ENCODE measurements around the gene TNFRSF13B. TPM values are rescaled to one million over a fixed set of nuclear protein-coding genes. Genes with fewer than 3 reads are reported as not detected.
"Not testable (repeated sequence)": the region's sequence is repeated elsewhere in the genome, so short reads cannot be mapped to it uniquely, and the experiment has no call there.

The TNFRSF13B gene
- total RNA-seq, 2 donors from 2014 or later = 0.97 to 1.6 TPM

GRCh38 chr17:16923097-16923903 is 48.6 kb downstream of the TNFRSF13B start:
- WGBS, 2 experiments (ENCODE audit: insufficient coverage in 1 of 2, insufficient read length in 1 of 2) = 95 to 98% methylated on average over 12 to 17 of the region's 17 CpGs
- TF ChIP-seq CTCF (conservative IDR thresholded peaks at IDR 0.05) = no peak
- Mint-ChIP-seq H3K9me3 (no peaks in the 10 kb centered on the region), H3K36me3 (ENCODE audit: low read depth) (no peaks in the 10 kb centered on the region), H3K27me3 (ENCODE audit: insufficient read depth) (no peaks in the 10 kb centered on the region), H3K27ac (no peak overlapping the region), H3K4me1 (peaks cover 11% of the 10 kb centered on the region), H3K4me3 (no peak overlapping the region)
- Histone ChIP-seq H3K36me3 (ENCODE audit: control insufficient read depth, insufficient read depth, low read length) (no peaks in the 10 kb centered on the region), H3K27ac (ENCODE audit: low read depth, low read length) (no peak overlapping the region), H3K9me3 (ENCODE audit: control insufficient read depth, low read length) (no peaks in the 10 kb centered on the region), H3K27me3 (ENCODE audit: control insufficient read depth, insufficient read depth, low read length, poor library complexity, severe bottlenecking) (no peaks in the 10 kb centered on the region), H3K4me1 (ENCODE audit: control insufficient read depth, insufficient read depth, low read length) (no peaks in the 10 kb centered on the region), H3K4me3 (ENCODE audit: low read length) (no peak overlapping the region), H3K9ac (ENCODE audit: extremely low read depth, low read length, poor library complexity, severe bottlenecking) (no peak overlapping the region)
- DNase-seq = peak; percentile 42

- no peak overlapping the region for H3K4me3 ChIP-seq (ENCODE audit: low read length)
- WGBS, 2 experiments (ENCODE audit: insufficient coverage in 1 of 2, insufficient read length in 1 of 2) = 92 to 100% methylated on average over 3 to 4 of the region's 4 CpGs
- peaks cover 12% of the 10 kb centered on the region for H3K4me1 Mint-ChIP-seq
- no peaks in the 10 kb centered on the region for H3K27me3 Mint-ChIP-seq (ENCODE audit: insufficient read depth)
- no peaks in the 10 kb centered on the region for H3K4me1 ChIP-seq (ENCODE audit: control insufficient read depth, insufficient read depth, low read length)
- no peaks in the 10 kb centered on the region for H3K9me3 Mint-ChIP-seq
- peak; percentile 38 for DNase-seq
- no peaks in the 10 kb centered on the region for H3K36me3 Mint-ChIP-seq (ENCODE audit: low read depth)
- no peak overlapping the region for H3K27ac Mint-ChIP-seq
- H3K9me3 ChIP-seq (ENCODE audit: control insufficient read depth, low read length) = no peaks in the 10 kb centered on the region
- no peaks in the 10 kb centered on the region for H3K27me3 ChIP-seq (ENCODE audit: control insufficient read depth, insufficient read depth, low read length, poor library complexity, severe bottlenecking)
- TF ChIP-seq CTCF (conservative IDR thresholded peaks at IDR 0.05) = peak; percentile 41
- no peak overlapping the region for H3K9ac ChIP-seq (ENCODE audit: extremely low read depth, low read length, poor library complexity, severe bottlenecking)
- H3K36me3 ChIP-seq (ENCODE audit: control insufficient read depth, insufficient read depth, low read length) = no peaks in the 10 kb centered on the region
- H3K4me3 Mint-ChIP-seq = no peak overlapping the region
- H3K27ac ChIP-seq (ENCODE audit: low read depth, low read length) = no peak overlapping the region
Observed at GRCh38 chr17:16922386-16923096, 49.4 kb downstream of the TNFRSF13B start.

DNA sequence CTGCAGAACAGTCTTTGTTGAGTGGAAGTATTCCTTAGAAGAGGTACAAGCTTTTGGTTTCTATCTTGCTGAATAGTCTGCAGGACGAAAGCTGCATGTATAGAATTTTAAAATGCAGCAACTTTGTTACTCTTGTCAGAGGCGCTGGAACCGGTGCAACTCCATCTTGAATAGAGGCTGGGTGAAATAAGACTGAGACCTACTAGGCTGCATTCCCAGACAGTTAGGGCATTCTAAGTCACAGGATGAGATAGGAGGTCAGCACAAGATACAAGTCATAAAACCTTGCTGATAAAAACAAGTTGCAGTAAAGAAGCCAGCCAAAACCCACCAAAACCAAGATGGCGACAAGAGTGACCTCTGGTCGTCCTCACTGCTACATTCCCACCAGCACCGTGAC is 50.5 kb downstream of the TNFRSF13B start:
- not testable (repeated sequence) for H3K27ac Mint-ChIP-seq; H3K9me3 ChIP-seq (ENCODE audit: control insufficient read depth, low read length); H3K27me3 Mint-ChIP-seq (ENCODE audit: insufficient read depth); H3K4me1 ChIP-seq (ENCODE audit: control insufficient read depth, insufficient read depth, low read length); H3K27ac ChIP-seq (ENCODE audit: low read depth, low read length); H3K9ac ChIP-seq (ENCODE audit: extremely low read depth, low read length, poor library complexity, severe bottlenecking); H3K36me3 ChIP-seq (ENCODE audit: control insufficient read depth, insufficient read depth, low read length); DNase-seq; H3K36me3 Mint-ChIP-seq (ENCODE audit: low read depth); H3K4me3 Mint-ChIP-seq; H3K9me3 Mint-ChIP-seq; H3K27me3 ChIP-seq (ENCODE audit: control insufficient read depth, insufficient read depth, low read length, poor library complexity, severe bottlenecking); H3K4me3 ChIP-seq (ENCODE audit: low read length)
- 89 to 97% methylated on average over 6 of the region's 6 CpGs for WGBS, 2 experiments (ENCODE audit: insufficient coverage in 1 of 2, insufficient read length in 1 of 2)
- peaks cover 12% of the 10 kb centered on the region for H3K4me1 Mint-ChIP-seq

All from endodermal cell (in vitro differentiated cells).